Measurements from ENCODE around the gene ZSCAN1.
A peak's percentile ranks its signal among the peaks of the same experiment; 100 is the strongest.

The ZSCAN1 gene

GRCh38 chr19:58084596-58085347 is 50.9 kb downstream of the ZSCAN1 start:
- DNase-seq = no peak

GRCh38 chr19:58085348-58085875 is 51.6 kb downstream of the ZSCAN1 start:
- no peak for DNase-seq

- no peak for DNase-seq
These were observed 53.2 kb downstream of the ZSCAN1 start for GRCh38 chr19:58086825-58087710.

- no peak for DNase-seq
These were observed 54.8 kb downstream of the ZSCAN1 start for GRCh38 chr19:58088521-58089052.

GRCh38 chr19:58089846-58090245 is 56.0 kb downstream of the ZSCAN1 start:
- DNase-seq = no peak

GRCh38 chr19:58091251-58091995 is 57.6 kb downstream of the ZSCAN1 start:
- no peak for DNase-seq

- DNase-seq = no peak
These were observed 59.2 kb downstream of the ZSCAN1 start for GRCh38 chr19:58093071-58093470.

GRCh38 chr19:58095328-58095727 is 61.5 kb downstream of the ZSCAN1 start:
- DNase-seq = no peak

GRCh38 chr19:58096884-58097283 is 63.1 kb downstream of the ZSCAN1 start:
- no peak for DNase-seq

- DNase-seq = no peak
These were observed 63.5 kb downstream of the ZSCAN1 start for GRCh38 chr19:58097349-58097748.

GRCh38 chr19:58097781-58098681 is 64.2 kb downstream of the ZSCAN1 start, which contains the start of gene ZSCAN18:
ZSCAN18 (minus strand) TSS chr19:58098231; CDS start chr19:58090267, 7,964 bp downstream.
- peak; percentile 99 for DNase-seq

- DNase-seq = no peak
These were observed 64.8 kb downstream of the ZSCAN1 start for GRCh38 chr19:58098682-58098998.
